IPS-NIHi7 (cell line): ENCODE results near the gene TEX54.
"Not testable (repeated sequence)": the region's sequence is repeated elsewhere in the genome, so short reads cannot be mapped to it uniquely, and the experiment has no call there.

Experiments
- DNase-seq: peaks from one replicate; pipeline ENCODE4 v3.0.0; 2012; ENCODE audit warnings: mixed read lengths; ENCODE audit errors: extremely low spot score

Gene TEX54

DNA sequence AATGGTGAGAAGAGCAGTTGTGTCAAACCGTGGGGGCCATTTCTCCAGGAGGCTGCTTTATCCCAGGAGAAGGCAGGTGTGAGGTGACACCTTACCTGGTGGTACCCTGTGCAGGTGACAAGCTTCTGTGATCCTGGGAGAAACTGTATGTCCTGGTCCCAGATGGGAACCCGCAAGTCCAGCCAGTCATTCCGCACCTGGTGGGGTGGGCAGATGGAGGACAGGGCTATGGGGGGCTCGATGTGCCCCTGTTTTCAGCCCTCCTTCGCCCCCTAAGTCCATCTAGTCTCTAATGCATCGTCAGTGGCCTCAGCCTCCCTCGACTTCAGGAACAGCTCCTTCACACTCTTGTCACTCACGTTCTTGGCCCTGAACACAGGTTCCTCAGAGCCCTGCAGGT lies 2.7 kb upstream of the TEX54 start:
- DNase-seq, result no peak

DNA sequence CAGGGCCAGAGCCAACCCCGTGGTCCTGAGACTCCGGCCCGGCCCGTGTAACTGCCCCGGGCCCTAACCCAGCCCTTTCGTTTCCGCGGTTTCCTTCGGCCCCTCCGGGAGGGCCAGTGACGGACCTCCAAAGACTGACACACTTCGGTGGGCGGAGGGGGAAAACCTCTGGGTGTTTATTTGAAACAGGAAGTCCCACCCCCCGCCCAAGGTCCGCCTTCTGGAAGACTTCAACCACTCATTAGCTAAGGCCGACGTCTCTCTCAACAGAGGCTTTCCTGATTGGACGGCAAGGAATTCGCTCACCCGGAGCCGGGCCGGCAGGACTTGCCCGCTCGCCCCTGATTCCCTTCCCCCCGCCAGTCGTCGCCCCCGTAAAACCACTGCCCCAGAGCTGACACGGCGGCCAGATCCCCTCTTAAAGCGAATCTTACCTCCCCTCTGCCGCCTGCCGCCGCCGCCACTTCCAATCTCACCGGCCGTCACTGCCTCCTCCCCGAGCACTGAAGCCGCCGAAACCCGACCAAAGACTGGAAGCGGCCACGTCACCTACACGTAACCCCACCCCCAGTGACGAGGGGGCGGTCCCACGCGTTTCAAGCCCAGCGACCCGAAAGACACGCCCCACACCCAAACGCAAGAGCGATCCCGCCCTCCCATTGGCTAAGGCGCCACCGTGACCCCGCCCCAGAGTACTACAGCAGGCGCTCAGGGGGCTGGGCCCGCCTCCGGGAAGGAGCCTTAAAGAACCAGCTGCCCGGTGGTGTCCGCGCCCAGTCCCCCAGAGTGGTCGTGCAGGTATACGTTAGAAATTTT lies 913 bp downstream of the TEX54 start, which contains the start of gene STX5:
Gene STX5 (minus strand): TSS at position 532 of the 816 bp plus-strand sequence. CDS start 808 bp downstream, outside the sequence.
- DNase-seq, result peak; percentile 95

DNA sequence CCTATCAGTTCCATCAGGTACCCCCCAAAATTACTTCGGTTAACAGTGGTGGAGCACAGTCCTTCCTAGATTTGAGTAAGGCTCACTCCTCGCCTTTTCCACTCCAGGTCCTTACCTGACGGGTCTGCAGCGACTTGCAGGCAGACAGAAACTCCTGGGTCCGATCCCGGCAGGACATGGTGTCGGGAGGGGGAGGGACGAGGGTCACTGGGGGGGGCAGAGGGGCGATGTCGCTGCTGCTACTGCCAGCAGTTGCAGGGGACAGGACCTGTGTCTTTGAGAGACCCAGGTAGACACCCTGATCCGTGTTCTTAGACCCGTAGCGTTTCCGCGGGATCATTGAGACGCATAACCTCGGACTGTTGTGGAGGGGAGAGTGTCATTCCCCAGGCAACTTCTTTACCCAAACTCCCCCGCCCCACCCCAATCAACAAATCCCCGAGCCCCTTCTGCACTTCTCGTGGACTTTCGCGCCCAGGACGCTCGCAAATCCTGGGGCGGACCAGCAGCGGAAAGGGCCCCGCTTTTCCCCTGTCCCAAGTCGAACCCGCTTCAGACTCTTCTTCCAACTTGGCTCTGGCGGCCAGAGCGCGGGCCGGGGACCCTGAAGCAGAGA lies 1.6 kb downstream of the TEX54 start:
- peak; percentile 53 for DNase-seq

DNA sequence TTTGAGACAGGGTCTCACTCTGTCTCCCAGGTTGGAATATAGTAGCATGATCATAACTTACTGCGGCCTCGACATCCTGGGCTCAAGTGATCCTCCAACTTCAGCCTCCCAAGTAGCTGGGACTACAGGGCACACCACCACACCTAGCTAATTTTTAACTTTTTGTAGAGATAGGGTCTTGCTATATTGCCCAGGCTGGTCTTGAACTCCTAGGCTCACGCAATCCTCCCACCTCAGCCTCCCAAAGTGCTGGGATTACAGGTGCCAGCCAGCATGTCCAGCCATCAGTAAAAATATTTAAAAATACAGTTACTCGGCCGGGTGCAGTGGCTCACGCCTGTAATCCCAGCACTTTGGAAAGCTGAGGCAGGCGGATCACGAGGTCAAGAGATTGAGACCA lies 4.5 kb downstream of the TEX54 start:
- DNase-seq, result not testable (repeated sequence)

DNA sequence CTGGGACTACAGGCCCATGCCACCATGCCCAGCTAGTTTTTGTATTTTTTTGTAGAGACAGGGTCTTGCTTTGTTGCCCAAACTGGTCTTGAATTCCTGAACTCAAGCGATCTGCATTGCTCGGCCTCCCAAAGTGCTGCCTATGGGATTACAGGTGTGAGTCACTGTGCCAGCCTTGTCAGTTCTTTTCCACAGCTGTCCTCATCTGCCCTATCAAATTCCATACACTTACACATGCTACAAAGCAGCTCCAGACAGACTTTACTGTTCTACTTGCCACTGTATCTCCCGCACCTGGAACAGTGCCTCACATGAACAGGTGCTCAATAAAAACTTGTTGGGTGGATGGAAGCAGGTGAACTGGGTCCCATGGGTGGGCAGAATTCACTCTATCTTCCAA lies 9.0 kb downstream of the TEX54 start:
- no peak for DNase-seq

DNA sequence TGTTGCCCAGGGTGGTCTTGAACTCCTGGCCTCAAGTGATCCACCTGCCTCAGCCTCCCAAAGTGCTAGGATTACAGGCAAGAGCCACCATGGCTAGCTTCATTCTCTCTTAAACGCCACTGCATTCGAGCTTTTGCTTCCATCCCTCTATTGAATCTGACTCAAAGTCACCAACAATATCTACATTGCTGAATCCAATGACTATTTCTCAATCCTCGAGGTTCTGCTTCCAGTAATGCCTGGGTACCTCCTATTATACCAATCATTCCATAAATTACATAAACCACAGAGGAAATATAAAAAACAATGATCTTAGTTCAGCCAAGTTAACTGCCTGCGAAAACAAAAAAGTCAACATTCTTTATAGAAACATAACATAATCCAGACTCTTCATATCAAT lies 15.5 kb downstream of the TEX54 start:
- DNase-seq, result no peak

DNA sequence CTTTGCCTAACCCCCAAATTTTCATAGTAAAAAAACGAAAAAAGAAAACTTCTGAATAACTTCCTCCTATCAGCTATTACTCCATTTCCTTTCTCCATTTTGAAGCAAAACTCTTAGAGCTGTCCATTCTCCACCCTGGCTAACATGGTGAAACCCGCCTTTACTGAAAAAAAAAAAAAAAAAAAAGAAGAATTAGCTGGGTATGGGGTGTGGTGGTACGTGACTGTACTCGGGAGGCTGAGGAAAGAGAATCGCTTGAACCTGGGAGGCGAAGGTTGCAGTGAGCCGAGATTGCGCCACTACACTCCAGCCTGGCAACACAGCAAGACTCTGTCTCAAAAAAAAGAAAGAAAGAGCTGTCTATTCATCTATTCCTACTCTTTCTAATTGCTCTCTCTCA lies 16.1 kb downstream of the TEX54 start:
- no peak for DNase-seq

DNA sequence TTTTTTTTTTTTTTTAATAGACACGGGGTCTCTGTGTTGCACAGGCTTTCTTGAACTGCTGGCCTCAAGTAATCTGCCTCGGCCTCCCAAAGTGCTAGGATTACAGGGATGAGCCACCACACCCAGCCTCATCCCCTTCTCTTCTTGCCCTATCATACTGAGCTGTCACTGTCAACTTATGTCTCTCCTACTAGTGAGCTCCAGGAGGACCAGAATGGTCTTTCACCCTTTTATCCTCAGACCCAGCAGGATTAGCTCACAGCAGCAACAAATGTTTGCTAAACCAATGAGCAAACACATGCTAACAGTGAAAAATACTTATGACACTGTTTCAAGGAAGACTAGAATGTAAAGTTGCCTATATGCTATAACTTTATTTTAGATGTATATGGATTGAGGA lies 21.0 kb downstream of the TEX54 start:
- no peak for DNase-seq

DNA sequence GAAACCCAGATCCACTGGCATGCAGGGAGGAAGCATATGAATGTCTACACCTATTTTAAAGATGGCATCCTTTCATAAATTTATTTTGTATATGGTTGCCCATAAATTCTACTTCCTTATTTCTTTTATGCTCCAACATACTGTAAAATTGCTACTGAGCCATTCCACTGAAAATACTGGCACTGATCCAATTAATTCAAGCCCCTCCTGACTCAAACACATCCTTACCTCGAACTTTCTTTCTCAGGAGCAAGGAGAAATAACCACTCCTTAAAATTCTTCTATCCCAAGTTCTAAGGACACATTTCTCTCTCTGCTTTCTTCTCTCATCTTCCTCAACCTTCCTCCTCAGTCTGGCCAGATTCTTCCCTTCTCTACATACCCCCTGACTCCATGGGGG lies 21.9 kb downstream of the TEX54 start:
- DNase-seq, result no peak

DNA sequence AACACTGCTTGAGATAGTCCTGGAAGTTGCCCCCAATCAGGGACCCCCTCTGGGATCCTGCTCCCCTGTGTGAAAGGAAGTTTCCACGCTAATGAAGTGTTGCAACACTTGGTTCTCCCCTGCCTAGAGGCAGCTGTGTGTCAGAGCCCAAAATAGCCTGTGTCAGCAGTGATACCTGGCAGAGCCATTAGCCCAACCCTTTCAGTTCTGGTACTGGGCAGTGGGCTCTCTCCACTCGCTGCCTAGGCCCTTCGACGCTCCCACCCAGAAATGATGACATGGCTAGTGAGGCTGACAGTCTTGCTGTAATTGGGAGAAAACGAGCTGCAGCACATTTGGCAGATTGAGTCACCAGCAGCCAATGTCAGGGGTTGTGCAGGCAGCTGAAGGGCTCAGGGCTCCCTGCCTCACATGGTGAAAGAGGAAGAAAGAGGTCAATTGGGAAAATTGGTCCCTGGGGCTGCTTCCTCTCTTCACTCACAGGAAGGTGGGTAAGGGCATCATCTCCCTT lies 26.0 kb downstream of the TEX54 start:
- DNase-seq, result no peak

DNA sequence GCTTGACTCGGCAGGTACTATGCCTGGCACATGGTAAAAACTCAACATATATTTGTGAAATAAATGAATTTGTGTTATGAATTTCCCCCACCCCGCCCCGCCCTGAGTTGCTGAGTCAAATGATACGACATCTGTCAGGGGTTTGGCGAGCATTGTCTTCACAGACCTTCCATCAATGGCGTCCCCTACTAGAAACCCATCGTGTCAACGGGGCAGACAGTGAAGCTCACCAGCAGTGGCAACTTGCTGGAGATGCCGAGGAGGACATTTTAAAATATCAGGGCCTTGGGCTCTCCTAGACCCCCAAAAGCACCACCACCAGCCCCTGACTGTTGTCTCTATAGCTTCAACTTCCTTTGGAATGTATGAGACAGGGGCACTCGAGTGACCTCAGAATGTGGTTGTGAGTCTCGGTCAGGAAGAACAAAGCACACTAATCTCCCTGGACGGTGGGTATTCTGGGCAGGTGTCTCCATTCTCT lies 26.6 kb downstream of the TEX54 start:
- DNase-seq, result peak; percentile 20

DNA sequence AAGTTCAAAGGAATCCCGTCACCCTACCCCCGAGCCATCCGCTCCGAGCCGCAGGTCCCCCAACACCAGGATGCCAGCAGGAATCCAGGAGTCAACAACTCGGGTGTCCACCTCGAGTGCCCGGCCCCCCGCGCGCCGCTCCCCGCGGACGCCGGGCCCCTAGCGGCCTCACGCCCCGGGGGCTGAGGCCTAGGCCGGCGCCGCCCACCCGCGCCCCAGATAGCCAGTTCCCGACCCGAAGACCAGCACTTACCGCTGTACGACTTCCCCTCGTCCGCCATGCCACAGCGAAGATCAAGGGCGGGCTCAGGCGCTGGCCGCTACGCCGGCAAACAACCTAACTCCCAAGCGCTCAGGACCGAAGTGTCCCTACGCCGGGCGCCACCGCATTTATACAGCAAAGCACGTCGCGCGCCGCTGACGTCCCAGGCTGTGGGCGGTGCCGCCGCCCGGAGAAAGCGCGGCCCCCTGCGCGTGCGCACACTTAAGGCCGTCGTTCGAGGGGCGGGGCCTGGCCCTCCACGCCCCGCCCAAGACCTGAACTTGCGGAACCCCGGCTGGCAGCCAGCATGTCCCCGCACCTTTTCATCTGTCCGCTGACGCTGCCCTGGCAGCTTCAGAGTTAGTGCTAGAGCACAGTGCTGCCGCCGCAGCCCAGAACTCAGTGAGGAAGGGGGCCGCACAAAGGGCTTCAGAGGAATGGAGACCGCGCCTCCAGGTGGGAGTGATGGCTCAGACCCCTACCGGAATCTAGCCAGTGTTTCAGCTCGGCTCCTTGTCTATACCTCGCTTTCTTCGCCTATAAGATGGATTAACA lies 27.4 kb downstream of the TEX54 start, which contains the start of gene NXF1:
Gene NXF1 (minus strand): TSS at position 365 of the 817 bp plus-strand sequence. CDS start 84 bp downstream, at position 281.
- peak; percentile 98 for DNase-seq

DNA sequence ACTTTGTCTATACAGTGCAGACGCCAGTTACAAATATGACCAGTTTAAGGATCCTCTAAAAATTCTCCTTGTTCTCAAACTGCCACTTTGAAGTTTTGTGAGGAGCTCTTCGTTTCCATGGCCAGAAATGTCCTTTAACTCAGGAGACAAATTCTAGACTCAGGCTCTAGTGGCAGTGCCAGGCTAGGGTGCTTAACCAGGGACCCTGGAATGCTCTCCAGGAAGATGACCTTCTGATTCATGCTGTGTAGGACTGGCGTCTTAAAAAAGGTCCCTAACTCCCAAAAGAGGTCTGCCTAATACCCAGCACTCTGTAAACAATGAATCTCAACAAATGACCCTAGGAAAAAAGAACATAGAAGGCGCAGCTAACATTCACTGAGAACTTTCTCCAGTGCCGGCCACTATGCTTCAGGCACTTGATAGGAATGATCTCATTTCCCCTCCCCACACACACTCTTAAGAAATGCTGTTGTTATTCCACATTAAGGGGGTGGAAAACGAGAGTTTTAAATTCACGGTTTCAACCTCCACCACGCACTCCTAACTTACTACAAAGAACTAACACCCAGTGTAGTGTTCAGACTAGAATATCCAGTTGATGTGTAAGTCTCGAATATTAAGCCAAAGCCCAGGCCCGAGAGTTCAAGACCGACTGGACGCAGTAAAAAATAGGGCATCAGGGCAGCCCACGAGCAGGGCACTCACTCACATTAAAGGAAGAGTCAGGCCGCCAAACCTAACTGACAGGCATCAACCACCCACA lies 28.1 kb downstream of the TEX54 start:
- DNase-seq, result no peak

DNA sequence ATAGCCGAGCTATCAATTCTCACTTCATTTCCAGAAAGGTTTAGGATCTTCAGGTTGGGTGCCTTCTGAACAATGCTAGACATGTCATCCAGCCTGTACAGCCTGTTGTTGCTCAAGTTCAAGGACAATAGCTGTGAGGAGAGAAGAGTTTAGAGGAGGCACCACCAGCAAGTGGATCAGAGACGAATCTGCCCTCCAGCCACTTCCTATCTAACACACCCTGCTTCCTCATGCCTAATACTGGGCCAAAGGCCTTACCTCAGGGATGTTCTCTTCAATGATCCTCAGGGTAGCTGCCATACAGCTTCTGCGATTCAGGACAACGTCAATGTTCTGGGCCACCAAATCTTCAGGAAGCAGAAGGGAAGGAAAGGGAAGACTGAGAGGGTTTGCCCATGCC lies 31.6 kb downstream of the TEX54 start:
- DNase-seq, result no peak

DNA sequence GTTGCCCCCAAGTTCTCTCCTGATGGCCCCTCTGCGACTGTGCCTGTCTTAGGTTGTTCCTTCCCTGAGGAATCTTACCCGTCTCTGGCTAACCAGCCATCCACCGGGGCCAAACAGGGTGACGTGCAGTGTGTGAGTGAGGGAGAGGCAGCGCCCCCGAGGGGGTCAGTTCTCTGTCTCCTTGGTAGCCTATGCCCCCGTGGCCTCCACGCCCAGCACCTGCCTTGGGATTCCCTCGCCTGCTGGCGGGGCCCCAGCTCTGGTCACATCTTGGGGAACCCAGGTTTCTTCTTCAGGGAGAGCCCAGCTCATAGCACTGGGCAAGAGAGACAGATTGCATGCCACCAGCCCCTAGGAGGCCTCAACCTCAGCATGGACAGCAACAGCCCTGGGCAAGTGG lies 33.2 kb downstream of the TEX54 start:
- no peak for DNase-seq

DNA sequence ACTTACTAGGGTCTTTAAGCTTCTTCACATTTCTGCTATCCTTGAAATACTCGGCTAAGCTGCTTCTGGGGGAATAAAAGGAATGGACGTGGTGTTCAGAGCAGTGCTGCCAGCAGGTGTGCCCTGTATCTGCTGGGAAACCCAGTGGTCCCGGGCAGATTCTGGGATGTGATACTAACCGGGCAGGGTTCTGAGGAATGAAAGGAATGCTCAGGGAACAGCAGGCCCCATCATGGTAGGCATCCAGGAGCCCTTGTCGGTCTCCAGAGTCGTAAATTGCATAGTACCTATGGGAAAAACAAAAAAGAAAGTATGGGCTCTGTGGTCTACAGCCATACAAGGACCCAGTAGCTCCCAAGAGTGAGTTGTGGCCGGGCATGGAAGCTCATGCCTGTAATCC lies 36.4 kb downstream of the TEX54 start:
- no peak for DNase-seq

DNA sequence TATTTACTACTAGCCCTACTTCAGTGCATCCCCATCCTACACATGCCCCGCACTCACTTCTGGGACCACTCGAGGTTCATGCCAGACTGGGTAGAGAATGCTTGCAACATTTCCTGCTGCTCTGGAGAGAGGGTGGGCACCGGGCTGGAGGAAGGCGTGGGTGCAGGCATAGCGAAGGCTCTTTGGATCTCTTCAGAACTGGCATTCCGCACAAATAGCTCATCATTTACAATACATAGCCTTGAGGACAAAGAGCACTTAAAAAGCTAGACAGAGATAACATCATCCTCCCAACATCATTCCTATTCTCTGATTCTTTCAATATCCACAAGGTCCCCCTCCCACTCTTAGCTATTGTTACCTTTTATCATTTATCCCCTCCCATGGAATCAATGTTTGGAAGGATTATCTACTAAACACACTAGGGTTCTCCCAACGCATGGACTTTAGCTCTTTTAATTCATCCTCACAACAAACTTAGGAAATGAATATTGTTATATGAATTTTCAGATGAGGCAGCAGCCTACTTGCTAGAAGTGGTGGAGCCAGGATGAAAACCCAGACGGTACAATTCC lies 38.4 kb downstream of the TEX54 start:
- no peak for DNase-seq

DNA sequence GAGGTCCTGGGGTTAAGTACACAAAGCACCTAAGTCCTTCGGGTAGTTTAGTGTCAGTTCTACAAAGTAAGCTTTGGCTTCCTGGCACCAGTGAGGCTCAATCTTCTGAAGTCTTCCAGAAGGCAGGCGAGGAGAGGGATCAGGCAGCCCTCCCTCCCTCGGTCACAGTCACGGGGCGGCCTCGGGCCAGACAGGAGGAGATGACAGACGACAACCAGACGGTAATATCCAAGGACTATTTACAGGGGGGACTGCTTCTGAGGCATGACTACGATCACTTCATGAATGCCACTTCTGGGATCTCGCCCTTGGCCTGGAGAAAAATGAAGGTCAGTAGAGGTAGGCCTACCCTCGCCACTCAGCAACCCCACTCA lies 40.5 kb downstream of the TEX54 start:
- DNase-seq, result peak; percentile 42

DNA sequence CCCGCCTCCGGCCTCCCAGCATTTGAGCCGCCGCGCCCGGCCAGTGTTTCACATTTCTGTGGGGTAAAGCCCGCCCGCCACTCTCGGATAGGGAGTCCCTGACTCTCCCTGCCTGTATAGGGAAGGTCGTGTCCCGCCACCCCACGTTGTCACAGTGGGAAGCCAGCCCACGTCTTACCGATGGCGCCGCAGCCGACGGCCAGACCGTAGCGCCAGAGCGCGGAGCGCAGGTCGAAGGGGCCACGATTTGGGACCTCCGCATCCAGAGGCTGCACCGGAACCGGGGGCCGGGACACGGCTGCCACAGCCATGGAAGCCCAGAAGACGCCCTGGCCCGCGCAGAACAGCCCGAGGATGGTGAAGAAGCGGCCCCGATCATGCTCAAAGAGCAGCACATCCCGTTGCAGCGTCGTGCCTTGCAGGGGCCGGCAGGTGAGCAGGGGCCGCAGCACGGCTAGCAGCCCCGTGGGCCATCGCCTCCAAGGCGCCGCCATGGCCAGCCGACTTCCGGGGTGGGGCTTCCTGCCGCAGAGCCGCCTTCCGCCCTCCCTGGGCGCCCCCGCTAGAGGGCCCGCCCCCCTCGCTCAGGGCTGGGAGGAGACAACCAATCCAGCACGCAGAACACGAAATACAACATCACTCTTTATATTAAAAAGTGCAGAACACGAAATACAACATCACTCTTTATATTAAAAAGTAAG lies 41.0 kb downstream of the TEX54 start, which contains the start of gene TMEM223:
Gene TMEM223 (minus strand): TSS at position 506 of the 701 bp plus-strand sequence. CDS start 12 bp downstream, at position 494.
- peak; percentile 93 for DNase-seq

DNA sequence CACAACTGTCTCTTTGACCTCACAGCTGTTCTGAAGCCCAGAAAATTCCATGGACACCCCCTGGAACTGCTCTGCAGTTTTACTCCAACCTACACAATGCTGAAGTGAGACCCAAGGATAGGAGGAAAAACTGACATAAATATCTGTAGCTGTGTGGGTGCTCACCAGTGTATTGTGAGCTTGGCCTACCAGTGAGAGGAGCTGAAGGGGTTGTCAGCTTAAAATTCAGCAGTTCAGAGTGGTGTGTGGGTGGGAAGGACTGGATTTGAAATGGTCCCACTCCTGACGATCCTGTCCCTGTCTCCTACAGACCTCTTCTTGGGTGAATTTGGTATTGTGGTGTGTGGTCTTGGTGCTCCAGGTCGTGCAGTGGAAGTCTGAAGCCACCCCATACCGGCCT lies 43.1 kb downstream of the TEX54 start:
- no peak for DNase-seq
